ENCODE results near the gene MCM6. TPM values are rescaled to one million over a fixed set of nuclear protein-coding genes. Genes with fewer than 3 reads are reported as not detected.
A peak's percentile ranks its signal among the peaks of the same experiment; 100 is the strongest.

Gene MCM6
- polyA plus RNA-seq, 3 donors, result 1.3 to 2.2 (median 1.7) TPM

DNA sequence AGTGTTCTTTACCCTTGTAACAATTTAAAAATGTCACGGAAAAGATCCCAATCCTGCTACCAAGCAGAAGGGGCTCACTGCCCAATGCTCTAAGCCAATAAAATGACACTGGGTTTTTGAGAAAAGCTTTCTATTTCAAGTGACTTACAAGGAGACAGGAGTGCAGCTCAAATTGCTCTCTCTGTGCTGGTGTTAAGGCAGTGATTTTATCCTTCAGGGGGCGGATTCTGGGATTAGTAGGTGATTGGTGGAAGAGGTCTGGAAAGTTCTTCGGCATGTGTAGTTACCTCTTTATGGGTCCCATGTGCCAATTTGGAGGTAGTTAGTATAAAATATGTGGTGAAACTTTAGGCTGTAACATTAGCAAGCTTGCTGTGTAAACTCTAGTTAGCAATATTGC, 27.4 kb upstream of the MCM6 start:
- no peaks in the 10 kb centered on the region for H4K20me1 ChIP-seq (ENCODE audit: insufficient read depth, low read length)
- WGBS (ENCODE audit: insufficient coverage), result 100% methylated on average over 2 of the region's 3 CpGs
- no peaks in the 10 kb centered on the region for H3K4me1 Mint-ChIP-seq

DNA sequence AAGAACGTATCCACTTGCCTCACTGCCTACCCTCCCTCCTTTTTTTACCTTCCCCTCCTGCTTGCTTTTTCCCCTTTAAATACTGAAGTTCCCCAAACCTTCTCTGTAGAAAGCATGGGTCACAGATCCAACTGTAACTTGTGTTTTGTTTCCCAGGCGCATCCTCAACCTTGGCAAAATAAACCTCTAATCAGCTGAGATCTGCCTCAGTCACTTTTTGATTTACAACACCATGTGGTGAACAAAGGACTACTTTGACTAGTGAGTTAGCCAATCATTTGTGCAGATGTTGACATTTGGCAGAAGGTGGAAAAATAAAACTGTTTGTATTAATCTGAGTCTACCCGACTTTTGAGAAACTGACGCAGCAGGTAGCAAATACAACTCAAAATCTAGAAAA, 23.3 kb upstream of the MCM6 start:
- no peaks in the 10 kb centered on the region for H3K9me3 ChIP-seq (replicated peaks in 1 of 2; ENCODE audit: control insufficient read depth in 1 of 2, insufficient read depth in 1 of 2, low read length in 2 of 2)
- no peak overlapping the region for H3K4me2 ChIP-seq (replicated peaks; ENCODE audit: extremely low read depth, low read length, poor library complexity, severe bottlenecking)
- Mint-ChIP-seq H3K4me3 (no peak overlapping the region), H3K27ac (peak overlapping the region in 1 of 7 donors; percentile 21), H3K9me3 (no peaks in the 10 kb centered on the region), H3K36me3 (peaks cover 8 to 19% of the 10 kb centered on the region in 2 donors), H3K4me1 (no peaks in the 10 kb centered on the region), H3K27me3 (ENCODE audit: low read depth in 3 of 3) (no peaks in the 10 kb centered on the region)
- intact Hi-C loops (cut with micrococcal nuclease), result no loop called here
- 58% methylated on average over 1 of the region's 4 CpGs for WGBS (ENCODE audit: insufficient coverage)
- no peak overlapping the region for H3K4me3 ChIP-seq (replicated peaks in 1 of 3; ENCODE audit: low read depth in 2 of 3, low read length in 3 of 3)
- TF ChIP-seq, protein P1, sequence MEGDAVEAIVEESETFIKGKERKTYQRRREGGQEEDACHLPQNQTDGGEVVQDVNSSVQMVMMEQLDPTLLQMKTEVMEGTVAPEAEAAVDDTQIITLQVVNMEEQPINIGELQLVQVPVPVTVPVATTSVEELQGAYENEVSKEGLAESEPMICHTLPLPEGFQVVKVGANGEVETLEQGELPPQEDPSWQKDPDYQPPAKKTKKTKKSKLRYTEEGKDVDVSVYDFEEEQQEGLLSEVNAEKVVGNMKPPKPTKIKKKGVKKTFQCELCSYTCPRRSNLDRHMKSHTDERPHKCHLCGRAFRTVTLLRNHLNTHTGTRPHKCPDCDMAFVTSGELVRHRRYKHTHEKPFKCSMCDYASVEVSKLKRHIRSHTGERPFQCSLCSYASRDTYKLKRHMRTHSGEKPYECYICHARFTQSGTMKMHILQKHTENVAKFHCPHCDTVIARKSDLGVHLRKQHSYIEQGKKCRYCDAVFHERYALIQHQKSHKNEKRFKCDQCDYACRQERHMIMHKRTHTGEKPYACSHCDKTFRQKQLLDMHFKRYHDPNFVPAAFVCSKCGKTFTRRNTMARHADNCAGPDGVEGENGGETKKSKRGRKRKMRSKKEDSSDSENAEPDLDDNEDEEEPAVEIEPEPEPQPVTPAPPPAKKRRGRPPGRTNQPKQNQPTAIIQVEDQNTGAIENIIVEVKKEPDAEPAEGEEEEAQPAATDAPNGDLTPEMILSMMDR (IDR thresholded peaks at IDR 0.05), result no peak
- no peaks in the 10 kb centered on the region for H3K4me1 ChIP-seq (ENCODE audit: control insufficient read depth in 1 of 2, insufficient read depth in 2 of 2, low read length in 2 of 2)
- DNase-seq, result no peak
- H3K79me2 ChIP-seq (ENCODE audit: insufficient read depth, low read length), result no peaks in the 10 kb centered on the region
- H2AFZ ChIP-seq (ENCODE audit: insufficient read depth, low read depth, low read length, poor library complexity, severe bottlenecking), result no peak overlapping the region
- no peaks in the 10 kb centered on the region for H3K27me3 ChIP-seq (ENCODE audit: control insufficient read depth in 2 of 2, insufficient read depth in 2 of 2, low read length in 2 of 2)
- H3K36me3 ChIP-seq (replicated peaks in 1 of 2; ENCODE audit: control insufficient read depth in 1 of 2, insufficient read depth in 2 of 2, low read length in 2 of 2), result peaks cover 0 to 6% of the 10 kb centered on the region in 2 donors
- no peaks in the 10 kb centered on the region for H4K20me1 ChIP-seq (ENCODE audit: insufficient read depth, low read length)
- H3K27ac ChIP-seq (ENCODE audit: low read depth in 1 of 2, low read length in 2 of 2), result no peak overlapping the region
- H3K9ac ChIP-seq (ENCODE audit: insufficient read depth, low read length, poor library complexity, severe bottlenecking), result no peak overlapping the region

More for the DNA sequence above, 27.4 kb upstream of the MCM6 start:
- no peak overlapping the region for H3K9ac ChIP-seq (ENCODE audit: insufficient read depth, low read length, poor library complexity, severe bottlenecking)
- H3K79me2 ChIP-seq (ENCODE audit: insufficient read depth, low read length), result no peaks in the 10 kb centered on the region
- TF ChIP-seq, protein P1 (IDR thresholded peaks at IDR 0.05), result no peak
- H3K4me1 ChIP-seq (ENCODE audit: control insufficient read depth in 1 of 2, insufficient read depth in 2 of 2, low read length in 2 of 2), result no peaks in the 10 kb centered on the region
- Mint-ChIP-seq H3K27me3 (ENCODE audit: low read depth in 3 of 3) (no peaks in the 10 kb centered on the region), H3K36me3 (peaks cover 39 to 50% of the 10 kb centered on the region in 2 donors), H3K4me3 (no peak overlapping the region), H3K9me3 (no peaks in the 10 kb centered on the region), H3K27ac (no peak overlapping the region)
- H2AFZ ChIP-seq (ENCODE audit: insufficient read depth, low read depth, low read length, poor library complexity, severe bottlenecking), result no peak overlapping the region
- DNase-seq, result no peak
- no peaks in the 10 kb centered on the region for H3K27me3 ChIP-seq (ENCODE audit: control insufficient read depth in 2 of 2, insufficient read depth in 2 of 2, low read length in 2 of 2)
- no peak overlapping the region for H3K27ac ChIP-seq (ENCODE audit: low read depth in 1 of 2, low read length in 2 of 2)
- H3K4me3 ChIP-seq (replicated peaks in 1 of 3; ENCODE audit: low read depth in 2 of 3, low read length in 3 of 3), result no peak overlapping the region
- intact Hi-C loops (cut with micrococcal nuclease), result no loop called here
- H3K9me3 ChIP-seq (replicated peaks in 1 of 2; ENCODE audit: control insufficient read depth in 1 of 2, insufficient read depth in 1 of 2, low read length in 2 of 2), result no peaks in the 10 kb centered on the region
- H3K36me3 ChIP-seq (replicated peaks in 1 of 2; ENCODE audit: control insufficient read depth in 1 of 2, insufficient read depth in 2 of 2, low read length in 2 of 2), result peaks cover 19 to 38% of the 10 kb centered on the region in 2 donors
- H3K4me2 ChIP-seq (replicated peaks; ENCODE audit: extremely low read depth, low read length, poor library complexity, severe bottlenecking), result no peak overlapping the region

Measured in CD14-positive monocyte (primary cell).